Caco-2 (cell line): ENCODE data around the gene CLRN3. TPM values are rescaled to one million over a fixed set of nuclear protein-coding genes. Genes with fewer than 3 reads are reported as not detected.

ENCODE experiments used
- BruUV-seq: library from RNA; stranded (reverse); fragments of 400-500 nt; replicated peaks from 2 replicates; lab custom pipeline; 2021; lab: Mats Ljungman, UMichigan
- CTCF ChIA-PET: fragments of 300-600 bp; sonication (Branson Sonifier 250); formaldehyde crosslinking; loops from one replicate; lab custom pipeline; 2022; ENCODE audit warnings: antibody characterized with exemption; lab: Charles Lee
- POLR2A ChIA-PET: fragments of 300-600 bp; sonication (Branson Sonifier 250); formaldehyde crosslinking; loops from one replicate; lab custom pipeline; 2022; ENCODE audit warnings: antibody characterized with exemption; lab: Charles Lee
- DNase-seq, 2 experiments: peaks; one replicate each; pipeline versions ENCODE4 v3.0.0 to v3.0.0-alpha.2; 2020 to 2022
- H3K27me3 ChIP-seq: replicated peaks from 2 replicates; pipeline ENCODE4 v1.6.0; 2011; ENCODE audit warnings: low read length; ENCODE audit not compliant: control insufficient read depth, insufficient read depth
- H3K36me3 ChIP-seq: 2 replicates; pipeline ENCODE4 v1.5.1; 2011; ENCODE audit warnings: low read length; ENCODE audit not compliant: control insufficient read depth, insufficient read depth
- H3K4me1 ChIP-seq: fragments of 250-450 bp; sonication (Bioruptor Pico); 2 replicates; pipeline ENCODE4 v1.5.1; 2020; ENCODE audit warnings: mild to moderate bottlenecking
- H3K4me3 ChIP-seq: 2 replicates; pipeline ENCODE4 v1.5.1; 2011; ENCODE audit warnings: low read depth, mild to moderate bottlenecking, control low read depth, low read length
- H3K9me3 ChIP-seq: fragments of 250-450 bp; sonication (Bioruptor Pico); 2 replicates; pipeline ENCODE4 v1.5.1; 2020; ENCODE audit warnings: mild to moderate bottlenecking, moderate library complexity
- H3K27ac Mint-ChIP-seq: one replicate; pipeline ENCODE4 v1.8.0; 2022; ENCODE audit warnings: mixed read lengths; ENCODE audit not compliant: unreplicated experiment
- H3K27me3 Mint-ChIP-seq: one replicate; pipeline ENCODE4 v1.8.0; 2022; ENCODE audit warnings: mixed read lengths; ENCODE audit not compliant: insufficient read depth, unreplicated experiment
- H3K36me3 Mint-ChIP-seq: one replicate; pipeline ENCODE4 v1.8.0; 2022; ENCODE audit warnings: mild to moderate bottlenecking, mixed read lengths; ENCODE audit not compliant: insufficient read depth, unreplicated experiment
- H3K4me1 Mint-ChIP-seq: one replicate; pipeline ENCODE4 v1.8.0; 2022; ENCODE audit warnings: low read depth, mixed read lengths; ENCODE audit not compliant: unreplicated experiment
- H3K4me3 Mint-ChIP-seq: one replicate; pipeline ENCODE4 v1.8.0; 2022; ENCODE audit warnings: mild to moderate bottlenecking, moderate library complexity, mixed read lengths; ENCODE audit not compliant: unreplicated experiment
- H3K9me3 Mint-ChIP-seq: one replicate; pipeline ENCODE4 v1.8.0; 2022; ENCODE audit warnings: mixed read lengths; ENCODE audit not compliant: unreplicated experiment
- intact Hi-C: fragments of 100-400 bp; cut with micrococcal nuclease; formaldehyde crosslinking; loops from one replicate; pipeline ENCODE4 v1.10.0; 2022; ENCODE audit not compliant: unreplicated experiment
- total RNA-seq: library from RNA; stranded (reverse); gene quantifications from 2 replicates; pipeline ENCODE4 v1.2.3, GENCODE V29; 2022
- TF ChIP-seq, protein P1 (sequence below), 2 experiments: fragments of 200-600 bp in 1 of 2; IDR thresholded peaks; 1 replicate in 1 of 2; 2 replicates in 1 of 2; pipeline versions ENCODE4 v1.5.1 to v1.8.0; 2011 to 2022; ENCODE audit warnings: antibody characterized with exemption in 1 of 2, control low read depth in 1 of 2, inconsistent platforms in 1 of 2, low read depth in 1 of 2, low read length in 1 of 2, mild to moderate bottlenecking in 1 of 2, moderate library complexity in 1 of 2; ENCODE audit not compliant: insufficient read depth in 1 of 2, severe bottlenecking in 1 of 2, unreplicated experiment in 1 of 2

Gene CLRN3
- total RNA-seq, 1 experiment from 2014 or later = 1.1 TPM

- POLR2A ChIA-PET = no interaction called here
- BruUV-seq = no TSS peak
These were observed 35.5 kb upstream of the CLRN3 start for GRCh38 chr10:127928021-127928806.

DNA sequence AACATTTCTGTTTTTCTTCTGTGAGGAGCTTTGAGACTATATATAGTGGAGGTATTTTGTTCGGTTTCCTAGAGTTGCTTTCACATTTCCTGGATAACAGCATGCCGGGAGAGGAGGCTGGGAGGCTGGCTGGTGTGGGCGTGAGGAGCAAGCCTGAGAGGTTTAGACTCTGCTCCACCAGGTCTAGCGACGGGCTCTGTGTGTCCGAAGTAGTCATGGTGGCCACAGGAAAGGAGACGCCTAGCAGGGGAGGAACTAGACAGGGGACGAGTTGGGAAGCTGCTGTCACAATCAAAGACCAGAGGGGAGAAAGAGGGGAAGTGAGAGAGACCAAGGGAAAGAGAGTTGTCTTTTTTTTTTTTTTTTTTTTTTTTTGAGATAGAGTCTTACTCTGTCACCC lies 33.7 kb upstream of the CLRN3 start:
- ChIA-PET CTCF (interaction anchor here (0.7 kb wide), 1 partner anchor 1781 kb away, joined by 4 read pairs; no protein-coding TSS in a partner anchor), POLR2A (no interaction called here)
- intact Hi-C loops = no loop called here
- no peaks in the 10 kb centered on the region for H3K9me3 ChIP-seq
- H3K4me1 ChIP-seq = peaks cover 8% of the 10 kb centered on the region
- H3K9me3 Mint-ChIP-seq = no peaks in the 10 kb centered on the region
- DNase-seq = no peak
- H3K27ac Mint-ChIP-seq = no peak overlapping the region
- no peak overlapping the region for H3K4me3 Mint-ChIP-seq
- no peaks in the 10 kb centered on the region for H3K36me3 Mint-ChIP-seq
- peaks cover 6% of the 10 kb centered on the region for H3K4me1 Mint-ChIP-seq
- no peaks in the 10 kb centered on the region for H3K36me3 ChIP-seq
- no peak overlapping the region for H3K4me3 ChIP-seq
- BruUV-seq = no TSS peak
- H3K27me3 Mint-ChIP-seq = no peaks in the 10 kb centered on the region
- TF ChIP-seq, protein P1, sequence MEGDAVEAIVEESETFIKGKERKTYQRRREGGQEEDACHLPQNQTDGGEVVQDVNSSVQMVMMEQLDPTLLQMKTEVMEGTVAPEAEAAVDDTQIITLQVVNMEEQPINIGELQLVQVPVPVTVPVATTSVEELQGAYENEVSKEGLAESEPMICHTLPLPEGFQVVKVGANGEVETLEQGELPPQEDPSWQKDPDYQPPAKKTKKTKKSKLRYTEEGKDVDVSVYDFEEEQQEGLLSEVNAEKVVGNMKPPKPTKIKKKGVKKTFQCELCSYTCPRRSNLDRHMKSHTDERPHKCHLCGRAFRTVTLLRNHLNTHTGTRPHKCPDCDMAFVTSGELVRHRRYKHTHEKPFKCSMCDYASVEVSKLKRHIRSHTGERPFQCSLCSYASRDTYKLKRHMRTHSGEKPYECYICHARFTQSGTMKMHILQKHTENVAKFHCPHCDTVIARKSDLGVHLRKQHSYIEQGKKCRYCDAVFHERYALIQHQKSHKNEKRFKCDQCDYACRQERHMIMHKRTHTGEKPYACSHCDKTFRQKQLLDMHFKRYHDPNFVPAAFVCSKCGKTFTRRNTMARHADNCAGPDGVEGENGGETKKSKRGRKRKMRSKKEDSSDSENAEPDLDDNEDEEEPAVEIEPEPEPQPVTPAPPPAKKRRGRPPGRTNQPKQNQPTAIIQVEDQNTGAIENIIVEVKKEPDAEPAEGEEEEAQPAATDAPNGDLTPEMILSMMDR (IDR thresholded peaks at IDR 0.05; ENCODE audit: insufficient read depth in 1 of 2, low read depth in 1 of 2, low read length in 1 of 2, severe bottlenecking in 1 of 2, unreplicated experiment in 1 of 2) = no peak
- no peaks in the 10 kb centered on the region for H3K27me3 ChIP-seq

More at GRCh38 chr10:127928021-127928806, 35.5 kb upstream of the CLRN3 start:
- TF ChIP-seq, protein P1 (IDR thresholded peaks at IDR 0.05; ENCODE audit: insufficient read depth in 1 of 2, low read depth in 1 of 2, low read length in 1 of 2, severe bottlenecking in 1 of 2, unreplicated experiment in 1 of 2) = no peak
- H3K4me3 ChIP-seq = no peak overlapping the region
- Mint-ChIP-seq H3K27ac (no peak overlapping the region), H3K27me3 (no peaks in the 10 kb centered on the region), H3K4me3 (no peak overlapping the region), H3K36me3 (no peaks in the 10 kb centered on the region), H3K9me3 (no peaks in the 10 kb centered on the region), H3K4me1 (no peaks in the 10 kb centered on the region)
- intact Hi-C loops = no loop called here
- no peaks in the 10 kb centered on the region for H3K27me3 ChIP-seq
- no peaks in the 10 kb centered on the region for H3K36me3 ChIP-seq
- 0 out of 2 replicates have a peak, but pooled peaks cover 4% of the 10 kb centered on the region for H3K4me1 ChIP-seq
- DNase-seq = no peak
- no peaks in the 10 kb centered on the region for H3K9me3 ChIP-seq
- CTCF ChIA-PET = no interaction called here

DNA sequence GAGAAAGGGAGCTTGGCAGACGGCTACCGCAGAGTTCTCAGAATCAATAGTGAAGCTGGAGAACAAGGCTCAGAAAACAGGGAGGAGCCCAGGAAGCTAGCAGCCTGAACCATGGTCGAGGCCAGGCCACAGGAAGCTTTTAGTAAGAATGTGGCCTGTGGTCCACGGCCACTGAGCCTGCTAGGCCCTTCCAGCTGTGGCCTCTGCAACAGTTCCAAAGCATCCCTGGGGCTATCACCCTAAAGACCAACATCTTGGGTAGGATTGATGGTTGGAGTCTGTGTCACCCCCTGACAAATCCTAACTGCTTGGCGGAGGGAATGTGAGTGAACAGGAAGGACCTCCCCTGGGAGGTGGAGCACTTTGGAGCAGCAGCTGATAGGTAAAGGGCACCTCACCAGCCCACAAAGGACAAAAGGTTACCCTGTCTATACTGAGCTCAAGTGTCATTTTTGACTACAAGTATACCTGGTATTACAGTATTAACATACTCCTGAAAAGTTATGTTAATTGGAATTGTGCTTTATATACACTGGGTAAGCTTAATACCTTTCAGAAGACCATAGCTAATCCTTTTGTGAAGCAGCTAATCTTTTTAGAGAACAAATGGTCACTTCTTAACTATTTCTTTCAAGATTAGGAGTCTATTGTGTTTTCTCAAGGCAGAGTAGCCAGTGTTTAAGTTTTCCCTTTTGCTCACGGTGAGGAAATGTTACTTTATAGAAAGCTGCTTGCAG lies 32.9 kb upstream of the CLRN3 start:
- Histone ChIP-seq H3K4me1 (peaks cover 8% of the 10 kb centered on the region), H3K27me3 (no peaks in the 10 kb centered on the region), H3K36me3 (no peaks in the 10 kb centered on the region), H3K4me3 (no peak overlapping the region), H3K9me3 (no peaks in the 10 kb centered on the region)
- H3K9me3 Mint-ChIP-seq = no peaks in the 10 kb centered on the region
- H3K4me3 Mint-ChIP-seq = no peak overlapping the region
- H3K27me3 Mint-ChIP-seq = no peaks in the 10 kb centered on the region
- intact Hi-C loops = no loop called here
- POLR2A ChIA-PET = no interaction called here
- TF ChIP-seq, protein P1 (IDR thresholded peaks at IDR 0.05; ENCODE audit: insufficient read depth in 1 of 2, low read depth in 1 of 2, low read length in 1 of 2, severe bottlenecking in 1 of 2, unreplicated experiment in 1 of 2) = no peak
- no peaks in the 10 kb centered on the region for H3K36me3 Mint-ChIP-seq
- H3K27ac Mint-ChIP-seq = no peak overlapping the region
- H3K4me1 Mint-ChIP-seq = peaks cover 10% of the 10 kb centered on the region
- no TSS peak for BruUV-seq
- no peak for DNase-seq
- CTCF ChIA-PET = no interaction called here
